Myocyte (in vitro differentiated cells): ENCODE measurements around the gene ALX3. TPM values are rescaled to one million over a fixed set of nuclear protein-coding genes. Genes with fewer than 3 reads are reported as not detected.

Source experiments
- total RNA-seq: library from RNA; depleted of rRNA; stranded (reverse); fragments of >200 nt; gene quantifications from 2 replicates; pipeline ENCODE4 v1.2.3, GENCODE V29; 2014

The ALX3 gene
- total RNA-seq, 1 donor from 2014 or later: not detected

Other genes with a start within 250 kb of the ALX3 start
- 33.8 and 34.9 TPM in 2 replicates for gene CSF1, start 159.8 kb downstream of the ALX3 start, total RNA-seq
- gene AHCYL1, start 85.9 kb downstream of the ALX3 start, total RNA-seq: 36.3 and 41.5 TPM in 2 replicates
- 50.9 and 53.1 TPM in 2 replicates for gene STRIP1, start 36.0 kb downstream of the ALX3 start, total RNA-seq
- not detected in 2 replicates for gene UBL4B, start 41.8 kb upstream of the ALX3 start, total RNA-seq
- gene SLC6A17, start 79.8 kb upstream of the ALX3 start, total RNA-seq: 0.37 and 0.47 TPM in 2 replicates
- 3.6 and 9.5 TPM in 2 replicates for gene KCNC4, start 139.6 kb upstream of the ALX3 start, total RNA-seq